Measurements from ENCODE around the gene MAP4K4.

The MAP4K4 gene

DNA sequence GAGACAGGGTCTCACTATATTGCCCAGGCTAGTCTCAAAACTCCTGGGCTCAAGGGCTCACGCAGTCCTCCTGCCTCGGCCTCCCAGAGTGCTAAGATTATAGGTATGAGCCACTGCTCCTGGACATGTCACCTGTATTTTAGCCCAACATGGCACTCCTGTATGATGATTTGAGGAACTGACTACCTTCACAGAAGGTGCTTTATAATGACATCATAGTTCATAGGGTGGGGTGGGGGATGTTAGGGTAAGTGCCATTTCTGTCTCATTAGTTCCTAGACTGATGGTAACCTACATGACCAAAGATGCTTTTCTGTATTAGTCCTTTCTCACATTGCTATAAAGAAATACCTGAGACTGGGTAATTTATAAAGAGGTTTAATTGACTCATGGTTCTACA lies 109.7 kb downstream of the MAP4K4 start:
- no peak for TF ChIP-seq CTCF (IDR thresholded peaks at IDR 0.05; ENCODE audit: insufficient read depth, low read length, poor library complexity, severe bottlenecking)
- Histone ChIP-seq H3K27me3 (replicated peaks; ENCODE audit: control insufficient read depth, insufficient read depth, low read length) (no peaks in the 10 kb centered on the region), H3K36me3 (ENCODE audit: control insufficient read depth, insufficient read depth, low read length) (no peaks in the 10 kb centered on the region), H3K4me3 (replicated peaks; ENCODE audit: low read depth, low read length) (no peak overlapping the region)
- DNase-seq (ENCODE audit: extremely low read depth, insufficient read length) = no peak

GRCh38 chr2:101808006-101808562 lies 110.6 kb downstream of the MAP4K4 start:
- H3K27me3 ChIP-seq (replicated peaks; ENCODE audit: control insufficient read depth, insufficient read depth, low read length) = no peaks in the 10 kb centered on the region
- DNase-seq (ENCODE audit: extremely low read depth, insufficient read length) = no peak
- TF ChIP-seq CTCF (IDR thresholded peaks at IDR 0.05; ENCODE audit: insufficient read depth, low read length, poor library complexity, severe bottlenecking) = no peak

GRCh38 chr2:101809698-101810097 lies 112.2 kb downstream of the MAP4K4 start:
- no peak for DNase-seq (ENCODE audit: extremely low read depth, insufficient read length)
- TF ChIP-seq CTCF (IDR thresholded peaks at IDR 0.05; ENCODE audit: insufficient read depth, low read length, poor library complexity, severe bottlenecking) = no peak
- Histone ChIP-seq H3K4me3 (replicated peaks; ENCODE audit: low read depth, low read length) (no peak overlapping the region), H3K27me3 (replicated peaks; ENCODE audit: control insufficient read depth, insufficient read depth, low read length) (no peaks in the 10 kb centered on the region), H3K36me3 (ENCODE audit: control insufficient read depth, insufficient read depth, low read length) (no peaks in the 10 kb centered on the region)

More at GRCh38 chr2:101808006-101808562, 110.6 kb downstream of the MAP4K4 start:
- Histone ChIP-seq H3K36me3 (ENCODE audit: control insufficient read depth, insufficient read depth, low read length) (no peaks in the 10 kb centered on the region), H3K4me3 (replicated peaks; ENCODE audit: low read depth, low read length) (no peak overlapping the region)

GRCh38 chr2:101811226-101812015 lies 113.9 kb downstream of the MAP4K4 start:
- no peak for DNase-seq (ENCODE audit: extremely low read depth, insufficient read length)
- Histone ChIP-seq H3K36me3 (ENCODE audit: control insufficient read depth, insufficient read depth, low read length) (no peaks in the 10 kb centered on the region), H3K4me3 (replicated peaks; ENCODE audit: low read depth, low read length) (no peak overlapping the region), H3K27me3 (replicated peaks; ENCODE audit: control insufficient read depth, insufficient read depth, low read length) (no peaks in the 10 kb centered on the region)
- no peak for TF ChIP-seq CTCF (IDR thresholded peaks at IDR 0.05; ENCODE audit: insufficient read depth, low read length, poor library complexity, severe bottlenecking)

GRCh38 chr2:101812226-101812625 lies 114.7 kb downstream of the MAP4K4 start:
- no peak for DNase-seq (ENCODE audit: extremely low read depth, insufficient read length)
- Histone ChIP-seq H3K27me3 (replicated peaks; ENCODE audit: control insufficient read depth, insufficient read depth, low read length) (no peaks in the 10 kb centered on the region), H3K4me3 (replicated peaks; ENCODE audit: low read depth, low read length) (no peak overlapping the region), H3K36me3 (ENCODE audit: control insufficient read depth, insufficient read depth, low read length) (no peaks in the 10 kb centered on the region)
- TF ChIP-seq CTCF (IDR thresholded peaks at IDR 0.05; ENCODE audit: insufficient read depth, low read length, poor library complexity, severe bottlenecking) = no peak
